T-helper 2 cell (primary cell): ENCODE data around the gene WASHC3.
"Not testable (repeated sequence)": the region's sequence is repeated elsewhere in the genome, so short reads cannot be mapped to it uniquely, and the experiment has no call there.

Experiments used
- DNase-seq, 5 experiments: peaks; one replicate each; pipeline versions ENCODE4 v3.0.0 to v3.0.0-alpha.2; 2012 to 2022
- total RNA-seq, 2 donors: gene quantifications; one replicate each; lab custom pipeline; 2026; lab: John Stamatoyannopoulos, UW

Gene WASHC3, protein sequence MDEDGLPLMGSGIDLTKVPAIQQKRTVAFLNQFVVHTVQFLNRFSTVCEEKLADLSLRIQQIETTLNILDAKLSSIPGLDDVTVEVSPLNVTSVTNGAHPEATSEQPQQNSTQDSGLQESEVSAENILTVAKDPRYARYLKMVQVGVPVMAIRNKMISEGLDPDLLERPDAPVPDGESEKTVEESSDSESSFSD
- 16.5 to 38.4 reads per million in 2 donors for total RNA-seq

DNA sequence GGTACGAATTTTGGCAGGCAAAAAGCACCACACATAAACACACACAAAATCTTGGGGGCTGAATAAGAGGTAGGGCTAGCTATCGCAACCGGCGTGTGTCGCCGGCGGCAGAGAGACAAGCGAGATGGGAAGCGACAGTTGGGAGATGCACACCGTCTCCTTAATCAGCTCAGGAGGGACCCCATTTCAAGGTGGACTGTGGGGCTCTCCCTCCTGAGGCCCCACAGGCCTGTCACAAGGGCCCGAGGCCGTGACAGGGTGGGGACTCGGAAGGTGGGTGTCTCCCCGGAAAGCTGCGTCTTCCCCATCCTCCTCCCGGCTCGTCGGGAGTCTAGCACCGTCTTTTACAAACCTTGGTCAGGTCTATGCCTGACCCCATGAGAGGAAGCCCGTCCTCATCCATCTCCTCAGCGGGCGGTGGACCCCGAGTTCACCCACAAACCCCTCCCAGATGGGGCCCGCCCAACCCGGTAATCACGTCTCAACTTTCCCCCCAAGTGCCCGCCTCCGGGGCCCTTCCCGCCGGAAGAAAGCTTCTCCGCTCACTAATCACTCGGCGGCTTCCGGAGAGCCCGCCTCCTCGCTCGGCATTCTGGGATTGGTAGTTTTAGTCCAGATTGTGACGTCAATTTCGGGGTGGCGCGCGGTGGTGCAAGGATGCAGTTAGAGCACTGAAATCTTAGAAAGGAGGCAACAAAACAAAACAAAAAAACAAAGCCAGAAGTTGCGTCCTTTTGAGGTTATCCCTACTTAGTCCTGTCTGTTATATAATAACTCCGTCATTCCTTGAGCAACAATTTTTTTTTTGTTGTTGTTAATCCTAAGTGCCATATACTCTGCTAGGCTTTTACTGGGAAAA lies at the start of gene WASHC3:
TSS of gene WASHC3 (minus strand) at position 432 of the 859 bp plus-strand sequence. CDS start at position 403, 29 bp downstream.
- peak; percentile 82 to 98 (median 93) for DNase-seq

GRCh38 chr12:102110782-102111181 lies 49.0 kb upstream of the WASHC3 start:
- DNase-seq, result no peak

DNA sequence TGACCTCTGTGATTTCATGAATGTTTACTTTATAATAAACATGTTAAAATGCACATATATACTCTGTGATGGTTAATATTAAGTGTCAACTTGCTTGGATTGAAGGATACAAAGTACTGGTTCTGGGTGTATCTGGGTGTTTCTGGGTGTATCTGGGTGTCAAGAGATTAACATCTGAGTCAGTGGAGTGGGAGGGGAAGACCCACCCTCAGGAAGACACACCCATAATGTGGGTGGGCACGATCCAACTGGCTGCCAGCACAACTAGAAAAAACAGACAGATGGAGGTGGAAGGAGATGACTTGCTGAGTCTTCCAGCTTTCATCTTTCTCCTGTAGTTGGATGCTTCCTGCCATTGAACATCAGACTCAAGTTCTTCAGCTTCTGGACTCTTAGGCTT lies 46.2 kb upstream of the WASHC3 start:
- DNase-seq, result peak in 1 of 5 experiments; percentile 24

GRCh38 chr12:102106905-102107304 lies 45.1 kb upstream of the WASHC3 start:
- no peak for DNase-seq

DNA sequence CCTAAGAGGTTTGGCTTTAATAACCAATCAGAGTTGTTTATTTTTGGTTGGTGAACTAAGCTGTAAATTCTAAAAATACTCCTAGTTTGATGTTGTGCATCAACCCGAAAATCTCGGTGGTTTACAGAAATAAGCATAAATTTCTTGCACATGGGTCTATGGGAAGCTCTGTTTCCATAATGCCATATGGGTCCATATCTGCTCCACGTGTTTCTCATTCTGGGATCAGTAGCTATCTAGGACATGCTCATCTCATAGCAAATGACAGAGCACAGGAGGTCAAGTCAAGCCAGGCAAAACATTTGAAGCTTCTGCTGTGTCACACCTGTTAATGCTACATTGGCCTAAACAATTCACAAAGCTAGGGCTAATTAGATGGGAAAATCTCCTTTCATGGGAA lies 35.1 kb upstream of the WASHC3 start:
- no peak for DNase-seq

- DNase-seq, result peak in 1 of 5 experiments; percentile 56
These were observed 34.0 kb upstream of the WASHC3 start for GRCh38 chr12:102095677-102096263.

- no peak for DNase-seq
These were observed 31.5 kb upstream of the WASHC3 start for GRCh38 chr12:102093319-102093718.

DNA sequence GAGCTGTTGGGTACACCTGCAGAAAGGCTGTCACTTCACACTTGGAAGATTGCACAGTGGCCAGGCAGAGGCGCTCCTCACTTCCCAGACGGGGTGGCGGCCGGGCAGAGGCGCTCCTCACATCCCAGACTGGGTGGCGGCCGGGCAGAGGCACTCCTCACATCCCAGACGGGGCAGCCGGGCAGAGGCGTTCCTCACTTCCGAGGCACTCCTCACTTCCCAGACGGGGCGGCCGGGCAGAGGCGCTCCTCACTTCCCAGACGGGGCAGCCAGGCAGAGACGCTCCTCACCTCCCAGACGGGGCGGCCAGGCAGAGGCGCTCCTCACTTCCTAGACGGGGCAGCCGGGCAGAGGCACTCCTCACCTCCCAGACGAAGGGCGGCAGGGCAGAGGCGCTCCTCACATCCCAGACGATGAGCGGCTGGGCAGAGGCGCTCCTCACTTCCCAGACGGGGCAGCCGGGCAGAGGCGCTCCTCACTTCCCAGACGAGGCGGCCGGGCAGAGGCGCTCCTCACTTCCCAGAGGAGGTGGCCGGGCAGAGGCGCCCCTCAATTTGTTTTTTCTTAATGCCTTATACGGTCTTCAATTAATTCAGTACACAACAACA lies 27.5 kb upstream of the WASHC3 start:
- DNase-seq, result not testable (repeated sequence)

GRCh38 chr12:102080842-102081241 lies 19.1 kb upstream of the WASHC3 start:
- DNase-seq, result no peak

GRCh38 chr12:102072092-102072491 lies 10.3 kb upstream of the WASHC3 start:
- not testable (repeated sequence) for DNase-seq

DNA sequence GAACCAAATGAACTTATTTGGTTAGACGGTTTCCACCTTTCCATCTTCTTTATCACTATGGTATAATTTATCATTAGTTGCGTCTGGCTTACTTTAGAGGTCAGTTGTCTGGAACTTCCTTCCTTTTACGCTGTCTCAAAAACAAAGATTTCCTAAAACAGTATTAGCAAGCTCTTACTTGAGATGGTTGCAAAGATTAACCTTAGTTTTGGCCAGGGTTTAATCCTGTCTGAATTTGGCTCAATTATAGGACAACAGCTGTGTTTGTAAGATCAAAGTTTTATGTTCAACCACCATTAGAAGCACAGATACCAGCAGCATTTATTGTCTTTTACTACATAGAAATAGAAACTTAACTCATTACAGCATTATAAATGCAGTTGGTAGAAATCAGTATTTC lies 7.9 kb upstream of the WASHC3 start:
- DNase-seq, result no peak

GRCh38 chr12:102067574-102068258 lies 5.9 kb upstream of the WASHC3 start:
- DNase-seq, result no peak

DNA sequence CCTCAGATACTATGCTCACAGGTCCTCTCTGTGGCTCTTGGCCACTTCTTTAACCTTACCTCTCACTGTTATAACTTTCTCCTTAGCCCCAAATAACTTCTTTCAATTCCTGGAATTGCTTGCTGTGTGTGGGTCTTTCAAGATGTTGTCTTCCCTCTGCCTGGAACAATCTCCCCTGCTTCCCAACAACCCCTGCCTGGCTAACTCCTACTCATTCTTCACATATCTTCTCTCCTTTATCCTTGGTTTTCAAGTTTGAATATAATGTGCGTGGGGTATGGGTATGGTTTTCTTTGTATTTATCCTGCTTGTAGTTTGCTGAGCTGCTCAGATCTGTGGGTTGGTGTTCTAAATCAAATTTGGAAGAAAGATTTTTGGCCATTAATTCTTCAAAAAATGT lies 2.7 kb upstream of the WASHC3 start:
- no peak for DNase-seq

DNA sequence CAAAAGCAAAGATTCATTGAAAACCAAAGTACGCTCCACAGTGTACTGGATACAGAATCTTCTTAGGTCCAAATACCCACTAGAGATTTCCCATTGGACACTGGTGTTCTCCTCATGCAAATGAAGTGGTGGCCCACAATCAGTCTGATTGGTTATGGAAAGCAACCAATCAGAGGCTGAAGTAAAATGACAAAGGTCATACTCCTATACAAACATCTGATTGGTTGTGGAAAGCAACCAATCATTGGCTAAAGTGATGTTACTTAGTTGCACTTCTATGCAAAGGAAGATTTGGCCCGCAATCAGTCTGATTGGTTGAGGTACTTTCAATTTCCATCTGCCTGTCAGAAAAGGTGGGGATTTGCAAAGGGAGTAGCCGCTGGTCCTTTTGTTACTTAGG lies 1.3 kb upstream of the WASHC3 start:
- DNase-seq, result peak in 1 of 5 experiments; percentile 26

GRCh38 chr12:102062419-102062806 lies 622 bp upstream of the WASHC3 start:
- DNase-seq, result no peak

GRCh38 chr12:102061096-102061559 lies 663 bp downstream of the WASHC3 start:
- DNase-seq, result peak in 2 of 5 experiments; percentile 26 to 93

DNA sequence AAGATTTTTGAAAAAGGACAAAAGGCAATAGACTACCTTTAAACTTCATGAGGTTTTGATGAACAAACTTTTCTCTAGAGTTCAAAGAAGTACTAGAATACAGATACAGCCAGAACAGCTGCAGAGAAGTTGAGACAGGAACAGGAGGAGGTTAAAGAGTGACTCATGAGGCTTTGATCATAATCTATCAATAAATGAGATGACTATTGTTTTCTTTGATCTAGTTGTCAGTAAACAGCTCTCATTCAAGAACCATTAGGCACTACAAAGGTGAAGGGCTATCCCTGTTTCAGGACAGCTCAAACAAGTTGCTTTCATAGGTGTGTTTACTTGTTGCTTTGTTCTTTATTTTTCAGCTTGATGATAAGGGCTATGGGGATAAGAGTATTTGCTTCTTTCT lies 2.4 kb downstream of the WASHC3 start:
- peak in 2 of 5 experiments; percentile 2 to 92 for DNase-seq

GRCh38 chr12:102054345-102054744 lies 7.4 kb downstream of the WASHC3 start:
- DNase-seq, result no peak

DNA sequence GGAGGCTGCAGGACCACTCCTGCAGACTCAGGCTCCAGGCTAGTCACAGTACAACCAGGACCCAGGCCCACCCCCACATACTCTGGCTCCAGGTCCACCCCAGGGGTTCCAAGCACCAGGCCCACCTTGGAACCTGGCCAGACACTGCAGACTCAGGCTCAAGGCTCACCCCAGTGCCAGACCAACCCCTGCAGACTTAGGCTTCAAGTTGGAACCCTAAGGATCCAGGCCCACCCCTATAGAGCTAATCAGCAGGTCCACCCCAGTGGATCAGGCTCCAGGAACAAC lies 8.8 kb downstream of the WASHC3 start:
- DNase-seq, result no peak

- DNase-seq, result no peak
These were observed 9.4 kb downstream of the WASHC3 start for GRCh38 chr12:102052192-102053061.

GRCh38 chr12:102051431-102051965 lies 10.3 kb downstream of the WASHC3 start:
- peak in 1 of 5 experiments; percentile 46 for DNase-seq
